Measurements from ENCODE around the gene MARCHF3. TPM values are rescaled to one million over a fixed set of nuclear protein-coding genes. Genes with fewer than 3 reads are reported as not detected.
"Not testable (repeated sequence)": the region's sequence is repeated elsewhere in the genome, so short reads cannot be mapped to it uniquely, and the experiment has no call there.

The MARCHF3 gene
- total RNA-seq, 1 donor from 2014 or later, result 5.7 TPM

GRCh38 chr5:126949475-126949874 is 80.9 kb downstream of the MARCHF3 start:
- Mint-ChIP-seq H3K27ac (ENCODE audit: unreplicated experiment) (no peak overlapping the region), H3K27me3 (ENCODE audit: unreplicated experiment) (no peaks in the 10 kb centered on the region), H3K4me1 (ENCODE audit: low read depth, unreplicated experiment) (no peaks in the 10 kb centered on the region), H3K9me3 (ENCODE audit: unreplicated experiment) (no peaks in the 10 kb centered on the region), H3K36me3 (ENCODE audit: unreplicated experiment) (no peaks in the 10 kb centered on the region), H3K4me3 (ENCODE audit: unreplicated experiment) (no peak overlapping the region)
- DNase-seq, result no peak
- no peak for TF ChIP-seq CTCF (IDR thresholded peaks at IDR 0.05; ENCODE audit: partially characterized antibody, unreplicated experiment)

GRCh38 chr5:126948453-126948852 is 81.9 kb downstream of the MARCHF3 start:
- Mint-ChIP-seq H3K27ac (ENCODE audit: unreplicated experiment) (no peak overlapping the region), H3K36me3 (ENCODE audit: unreplicated experiment) (no peaks in the 10 kb centered on the region), H3K27me3 (ENCODE audit: unreplicated experiment) (no peaks in the 10 kb centered on the region), H3K9me3 (ENCODE audit: unreplicated experiment) (no peaks in the 10 kb centered on the region), H3K4me3 (ENCODE audit: unreplicated experiment) (no peak overlapping the region), H3K4me1 (ENCODE audit: low read depth, unreplicated experiment) (no peaks in the 10 kb centered on the region)
- no peak for TF ChIP-seq CTCF (IDR thresholded peaks at IDR 0.05; ENCODE audit: partially characterized antibody, unreplicated experiment)
- no peak for DNase-seq

GRCh38 chr5:126948011-126948355 is 82.4 kb downstream of the MARCHF3 start:
- no peak for DNase-seq
- Mint-ChIP-seq H3K4me1 (ENCODE audit: low read depth, unreplicated experiment) (no peaks in the 10 kb centered on the region), H3K36me3 (ENCODE audit: unreplicated experiment) (no peaks in the 10 kb centered on the region), H3K4me3 (ENCODE audit: unreplicated experiment) (no peak overlapping the region), H3K27ac (ENCODE audit: unreplicated experiment) (no peak overlapping the region), H3K9me3 (ENCODE audit: unreplicated experiment) (no peaks in the 10 kb centered on the region), H3K27me3 (ENCODE audit: unreplicated experiment) (no peaks in the 10 kb centered on the region)
- TF ChIP-seq CTCF (IDR thresholded peaks at IDR 0.05; ENCODE audit: partially characterized antibody, unreplicated experiment), result no peak

GRCh38 chr5:126947146-126948010 is 83.0 kb downstream of the MARCHF3 start:
- H3K4me3 Mint-ChIP-seq (ENCODE audit: unreplicated experiment), result no peak overlapping the region
- H3K27me3 Mint-ChIP-seq (ENCODE audit: unreplicated experiment), result no peaks in the 10 kb centered on the region
- H3K27ac Mint-ChIP-seq (ENCODE audit: unreplicated experiment), result no peak overlapping the region

GRCh38 chr5:126942908-126943307 is 87.5 kb downstream of the MARCHF3 start:
- DNase-seq; H3K27ac Mint-ChIP-seq (ENCODE audit: unreplicated experiment); H3K9me3 Mint-ChIP-seq (ENCODE audit: unreplicated experiment); H3K4me1 Mint-ChIP-seq (ENCODE audit: low read depth, unreplicated experiment); H3K36me3 Mint-ChIP-seq (ENCODE audit: unreplicated experiment); H3K27me3 Mint-ChIP-seq (ENCODE audit: unreplicated experiment); H3K4me3 Mint-ChIP-seq (ENCODE audit: unreplicated experiment): not testable (repeated sequence)

More at GRCh38 chr5:126947146-126948010, 83.0 kb downstream of the MARCHF3 start:
- DNase-seq, result no peak
- Mint-ChIP-seq H3K4me1 (ENCODE audit: low read depth, unreplicated experiment) (no peaks in the 10 kb centered on the region), H3K9me3 (ENCODE audit: unreplicated experiment) (no peaks in the 10 kb centered on the region), H3K36me3 (ENCODE audit: unreplicated experiment) (no peaks in the 10 kb centered on the region)
- TF ChIP-seq CTCF (IDR thresholded peaks at IDR 0.05; ENCODE audit: partially characterized antibody, unreplicated experiment), result no peak

Measured in glutamatergic neuron (in vitro differentiated cells).